RWPE1 (cell line): ENCODE data around the gene NKTR.

ENCODE experiments used
- CTCF ChIA-PET: fragments of 350-600 bp; sonication (Branson Sonifier 250); formaldehyde crosslinking; extraction: SDS; loops from one replicate; lab custom pipeline; 2021; lab: Yijun Ruan, JAX
- POLR2A ChIA-PET: fragments of 400-600 bp; formaldehyde crosslinking; extraction: SDS; loops from one replicate; lab custom pipeline; 2020; ENCODE audit warnings: antibody characterized with exemption; ENCODE audit not compliant: low non-redundant PET; lab: Yijun Ruan, JAX
- DNase-seq: peaks from one replicate; pipeline ENCODE4 v3.0.0; 2012; ENCODE audit warnings: low spot score
- H3K27ac ChIP-seq: fragments of 450-650 bp; 2 replicates; pipeline ENCODE4 v1.5.1; 2017
- CTCF ChIP-seq: fragments of 450-650 bp; conservative IDR thresholded peaks from 2 replicates; pipeline ENCODE4 v1.5.1; 2017; ENCODE audit warnings: low read depth, mild to moderate bottlenecking

Gene NKTR

GRCh38 chr3:42658091-42658770 lies 57.7 kb downstream of the NKTR start:
- peak overlapping the region; percentile 86 for H3K27ac ChIP-seq
- DNase-seq, result no peak
- ChIA-PET POLR2A (no interaction called here), CTCF (no interaction called here)
- no peak for TF ChIP-seq CTCF

DNA sequence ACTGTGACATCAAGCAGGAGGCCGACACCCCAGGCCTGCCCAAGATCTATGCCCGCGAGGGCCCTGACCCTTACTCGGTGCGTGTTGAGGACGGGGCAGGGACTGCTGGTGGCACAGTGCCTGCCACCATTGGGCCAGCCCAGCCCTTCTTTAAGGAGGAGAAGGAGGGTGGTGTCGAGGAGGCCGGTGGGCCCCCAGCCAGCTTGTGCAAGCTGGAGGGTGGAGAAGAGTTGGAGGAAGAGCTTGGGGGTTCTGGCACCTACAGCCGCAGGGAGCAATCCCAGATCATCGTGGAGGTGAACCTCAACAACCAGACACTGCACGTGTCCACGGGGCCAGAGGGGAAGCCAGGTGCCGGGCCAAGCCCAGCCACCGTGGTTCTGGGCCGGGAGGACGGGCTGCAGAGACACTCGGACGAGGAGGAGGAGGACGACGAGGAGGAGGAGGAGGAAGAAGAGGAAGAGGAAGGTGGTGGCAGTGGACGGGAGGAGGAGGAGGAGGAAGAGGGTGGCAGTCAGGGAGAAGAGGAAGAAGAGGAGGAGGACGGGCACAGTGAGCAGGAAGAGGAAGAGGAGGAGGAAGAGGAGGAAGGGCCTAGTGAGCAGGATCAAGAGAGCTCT lies 58.4 kb downstream of the NKTR start:
- H3K27ac ChIP-seq, result peak overlapping the region; percentile 86
- ChIA-PET POLR2A (no interaction called here), CTCF (interaction anchor here (0.6 kb wide), 1 partner anchor 28 kb away, joined by 3 read pairs; no protein-coding TSS in a partner anchor)
- no peak for TF ChIP-seq CTCF
- no peak for DNase-seq

DNA sequence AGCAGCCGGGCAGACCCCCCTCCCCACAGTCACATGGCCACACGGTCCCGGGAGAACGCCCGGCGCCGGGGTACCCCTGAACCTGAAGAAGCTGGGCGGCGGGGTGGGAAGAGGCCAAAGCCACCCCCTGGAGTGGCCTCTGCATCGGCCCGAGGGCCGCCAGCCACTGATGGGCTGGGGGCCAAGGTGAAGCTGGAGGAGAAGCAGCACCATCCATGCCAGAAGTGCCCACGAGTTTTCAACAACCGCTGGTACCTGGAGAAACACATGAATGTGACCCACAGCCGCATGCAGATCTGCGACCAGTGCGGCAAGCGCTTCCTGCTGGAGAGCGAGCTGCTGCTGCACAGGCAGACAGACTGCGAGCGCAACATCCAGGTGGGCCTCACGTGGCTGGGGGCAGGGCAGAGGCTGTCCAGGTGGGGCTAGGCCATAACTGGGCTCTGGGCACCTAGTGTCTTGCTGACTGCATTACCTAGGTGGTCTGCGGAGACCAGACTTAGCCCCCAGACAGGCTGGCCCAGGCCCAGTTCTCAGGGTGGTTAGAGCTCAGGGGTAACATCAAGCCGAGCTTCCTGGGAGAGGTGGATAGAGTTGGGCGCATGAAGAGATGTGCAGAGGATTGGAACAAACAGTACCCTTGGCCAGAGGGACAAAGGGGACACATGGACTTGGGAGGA lies 59.1 kb downstream of the NKTR start:
- POLR2A ChIA-PET, result no interaction called here
- CTCF ChIA-PET, result interaction anchor here (0.6 kb wide), 1 partner anchor 27 kb away, joined by 3 read pairs; no protein-coding TSS in a partner anchor
- DNase-seq, result no peak
- H3K27ac ChIP-seq, result peak overlapping the region; percentile 86
- no peak for TF ChIP-seq CTCF

DNA sequence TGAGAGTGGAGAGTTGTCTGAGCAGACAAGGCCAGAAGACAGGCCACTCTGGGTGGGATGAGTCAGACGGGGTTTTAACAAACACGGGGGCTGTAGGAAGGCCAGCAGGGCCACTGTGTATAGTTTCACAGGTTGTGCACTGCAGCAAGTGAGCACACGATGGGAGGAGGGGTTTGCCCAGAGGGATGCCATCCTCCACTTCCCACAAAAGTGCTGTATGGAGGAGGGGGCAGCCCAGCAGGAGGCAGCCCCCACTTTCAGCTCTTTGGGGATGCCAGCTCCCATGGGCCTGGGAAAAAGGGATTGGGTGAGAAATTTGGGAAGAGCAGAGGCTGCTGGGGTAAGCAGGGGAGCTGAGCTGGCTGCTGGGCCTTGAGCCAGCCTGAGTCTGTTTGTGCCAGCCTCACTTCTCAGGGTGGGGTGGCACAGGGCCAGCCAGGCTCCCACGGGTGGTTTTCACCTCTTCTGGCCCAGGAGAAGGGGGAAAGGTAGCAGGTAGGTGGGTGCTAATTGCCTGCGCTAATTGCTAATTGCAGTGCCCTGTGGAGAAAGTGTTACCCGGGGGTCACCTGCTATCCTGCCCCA lies 59.7 kb downstream of the NKTR start:
- H3K27ac ChIP-seq, result peak overlapping the region; percentile 86

GRCh38 chr3:42660898-42661297 lies 60.4 kb downstream of the NKTR start:
- CTCF ChIA-PET, result interaction anchor here (0.7 to 1.8 kb wide), 2 partner anchors 62 to 84 kb away, joined by 4 to 7 read pairs; no protein-coding TSS in a partner anchor
- H3K27ac ChIP-seq, result peak overlapping the region; percentile 86; the same call in 1 of the 2 replicates
- POLR2A ChIA-PET, result no interaction called here
- TF ChIP-seq CTCF, result no peak
- DNase-seq, result no peak

More for the DNA sequence above, 59.7 kb downstream of the NKTR start:
- no peak for TF ChIP-seq CTCF
- no peak for DNase-seq
- ChIA-PET CTCF (interaction anchor here (1.8 kb wide), 1 partner anchor 84 kb away, joined by 7 read pairs; no protein-coding TSS in a partner anchor), POLR2A (no interaction called here)

DNA sequence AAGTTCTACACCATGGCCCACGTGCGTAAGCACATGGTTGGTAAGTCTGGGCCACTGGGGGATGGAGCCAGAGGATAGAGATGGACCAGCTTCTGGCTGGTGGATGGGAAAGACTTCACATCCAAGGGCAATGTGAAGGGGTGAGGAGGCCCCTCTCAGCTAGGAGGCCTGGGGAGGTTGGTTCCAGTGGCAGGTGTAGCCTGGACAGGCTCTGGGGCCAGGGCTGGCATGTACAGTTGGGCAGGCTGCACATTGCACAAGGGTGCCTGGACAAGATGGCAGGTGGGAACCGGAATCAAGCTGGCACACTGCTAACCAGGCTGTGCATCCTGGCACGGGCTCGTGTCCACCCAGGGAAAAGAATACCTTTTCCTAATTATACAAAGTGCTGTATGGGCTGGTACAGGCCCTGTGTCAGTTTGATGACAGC lies 61.1 kb downstream of the NKTR start:
- DNase-seq, result no peak
- peak overlapping the region; percentile 31 for H3K27ac ChIP-seq
- no peak for TF ChIP-seq CTCF
- ChIA-PET CTCF (interaction anchor here (1.8 kb wide), 1 partner anchor 83 kb away, joined by 7 read pairs; no protein-coding TSS in a partner anchor), POLR2A (no interaction called here)
